CD4-positive, alpha-beta T cell (primary cell): ENCODE measurements around the gene BCAS1. TPM values are rescaled to one million over a fixed set of nuclear protein-coding genes. Genes with fewer than 3 reads are reported as not detected.

Experiments
- ATAC-seq: fragments of 200-7000 bp; cut with Tn5 transposase; one replicate; pipeline ENCODE4 v1.10.0; 2022; ENCODE audit warnings: mild to moderate bottlenecking; ENCODE audit not compliant: poor library complexity
- CTCF ChIA-PET: fragments of 350-600 bp; sonication (Branson Sonifier 250); formaldehyde crosslinking; loops from one replicate; lab custom pipeline; 2021; ENCODE audit warnings: antibody characterized with exemption, inconsistent platforms; lab: Charles Lee
- POLR2A ChIA-PET: fragments of 350-600 bp; sonication (Branson Sonifier 250); formaldehyde crosslinking; loops from one replicate; lab custom pipeline; 2021; ENCODE audit warnings: antibody characterized with exemption, inconsistent platforms; lab: Charles Lee
- DNase-seq, 14 experiments: peaks; one replicate each; pipeline ENCODE4 v3.0.0-alpha.2; 2013 to 2020; ENCODE audit warnings: mixed read lengths in 2 of 14
- H3K27ac ChIP-seq, 2 donors: one replicate each; pipeline versions ENCODE4 v1.5.1 to v1.7.0; 2013; ENCODE audit warnings: low read length in 2 of 2, low read depth in 1 of 2, mild to moderate bottlenecking in 1 of 2
- H3K27me3 ChIP-seq, 2 experiments: 1 replicate in 1 of 2; 2 replicates in 1 of 2; pipeline versions ENCODE4 v1.6.1 to v1.7.0; 2013; ENCODE audit warnings: low read length in 2 of 2, control low read depth in 1 of 2, mild to moderate bottlenecking in 1 of 2, moderate library complexity in 1 of 2; ENCODE audit not compliant: insufficient read depth in 2 of 2, control insufficient read depth in 1 of 2
- H3K36me3 ChIP-seq: one replicate; pipeline ENCODE4 v1.6.1; 2013; ENCODE audit warnings: low read length, control low read depth; ENCODE audit not compliant: insufficient read depth
- H3K4me1 ChIP-seq: one replicate; pipeline ENCODE4 v1.6.1; 2013; ENCODE audit warnings: low read length, control low read depth; ENCODE audit not compliant: insufficient read depth
- H3K4me3 ChIP-seq: one replicate; pipeline ENCODE4 v1.5.1; 2013; ENCODE audit warnings: mild to moderate bottlenecking, low read length, moderate library complexity
- H3K9me3 ChIP-seq, 2 experiments: 1 replicate in 1 of 2; 2 replicates in 1 of 2; pipeline versions ENCODE4 v1.6.1 to v1.7.0; 2013; ENCODE audit warnings: low read length in 2 of 2, mild to moderate bottlenecking in 2 of 2, control low read depth in 1 of 2, moderate library complexity in 1 of 2; ENCODE audit not compliant: control insufficient read depth in 1 of 2, insufficient read depth in 1 of 2
- H3K27ac Mint-ChIP-seq: one replicate; pipeline ENCODE4 v1.8.0; 2020; ENCODE audit warnings: mixed read lengths
- H3K27me3 Mint-ChIP-seq: one replicate; pipeline ENCODE4 v1.8.0; 2021; ENCODE audit warnings: mixed read lengths
- H3K36me3 Mint-ChIP-seq: one replicate; pipeline ENCODE4 v1.8.0; 2021; ENCODE audit warnings: low read depth, mixed read lengths
- H3K4me1 Mint-ChIP-seq: one replicate; pipeline ENCODE4 v1.8.0; 2021; ENCODE audit warnings: low read depth, mixed read lengths
- H3K4me3 Mint-ChIP-seq: one replicate; pipeline ENCODE4 v1.8.0; 2020; ENCODE audit warnings: mild to moderate bottlenecking, mixed read lengths
- H3K9me3 Mint-ChIP-seq: one replicate; pipeline ENCODE4 v1.8.0; 2020; ENCODE audit warnings: mixed read lengths
- CTCF ChIP-seq: fragments of 200-600 bp; IDR thresholded peaks from one replicate; pipeline ENCODE4 v1.8.0; 2022; ENCODE audit warnings: antibody characterized with exemption, mild to moderate bottlenecking
- intact Hi-C, 2 experiments: fragments of 100-400 bp; cut with DNase I in 1 of 2; cut with micrococcal nuclease in 1 of 2; formaldehyde crosslinking; loops; one replicate each; pipeline versions ENCODE4 v1.15.1 to v1.9.0; 2023 to 2025; cut with DNase I, micrococcal nuclease
- total RNA-seq, 174 experiments: library from RNA in 2 of 174; stranded (reverse) in 2 of 174; gene quantifications; one replicate each; pipeline ENCODE4 v1.2.3 and lab custom pipeline; 2021 to 2026

BCAS1 gene
- total RNA-seq, 2 experiments from 2014 or later, result 0.20 to 0.27 TPM

DNA sequence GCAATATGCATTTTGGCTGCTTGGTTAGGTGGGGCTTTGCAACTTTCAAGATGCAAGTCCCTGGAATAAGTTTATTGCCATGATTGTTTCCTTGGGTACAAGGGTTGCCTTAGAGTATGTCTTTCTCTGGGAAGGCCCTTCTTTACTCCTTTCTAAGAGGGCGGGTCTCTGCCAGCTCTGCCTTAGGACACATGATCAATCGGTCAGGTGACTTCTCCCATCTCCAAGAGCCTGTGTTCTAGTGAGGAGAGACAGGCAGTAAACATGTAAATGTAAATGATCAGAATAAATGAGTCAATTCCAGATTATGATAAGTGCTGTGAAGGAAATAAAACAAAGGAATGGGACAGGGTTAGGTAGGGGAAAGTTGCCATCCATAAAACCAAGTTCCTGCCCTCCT lies 43.2 kb upstream of the BCAS1 start:
- TF ChIP-seq CTCF, result no peak
- Mint-ChIP-seq H3K27ac (no peak overlapping the region), H3K36me3 (no peaks in the 10 kb centered on the region), H3K9me3 (no peaks in the 10 kb centered on the region), H3K27me3 (peaks cover 11% of the 10 kb centered on the region), H3K4me1 (no peaks in the 10 kb centered on the region), H3K4me3 (no peak overlapping the region)
- ATAC-seq, result no peak
- Histone ChIP-seq H3K27me3 (peaks cover 0 to 2% of the 10 kb centered on the region in 2 experiments), H3K4me3 (no peak overlapping the region), H3K9me3 (no peaks in the 10 kb centered on the region), H3K36me3 (no peaks in the 10 kb centered on the region), H3K4me1 (no peaks in the 10 kb centered on the region), H3K27ac (no peak overlapping the region)
- POLR2A ChIA-PET, result no interaction called here
- CTCF ChIA-PET, result no interaction called here
- no peak for DNase-seq
- intact Hi-C loops, result no loop called here

GRCh38 chr20:54112221-54112884 lies 42.0 kb upstream of the BCAS1 start:
- Histone ChIP-seq H3K4me3 (no peak overlapping the region), H3K36me3 (no peaks in the 10 kb centered on the region), H3K27ac (no peak overlapping the region), H3K4me1 (no peaks in the 10 kb centered on the region), H3K27me3 (peaks cover 0 to 2% of the 10 kb centered on the region in 2 experiments), H3K9me3 (no peaks in the 10 kb centered on the region)
- intact Hi-C loops, result no loop called here
- no peak overlapping the region for H3K4me3 Mint-ChIP-seq
- CTCF ChIA-PET, result no interaction called here
- POLR2A ChIA-PET, result no interaction called here
- peaks cover 11% of the 10 kb centered on the region for H3K27me3 Mint-ChIP-seq
- DNase-seq, result no peak
- H3K4me1 Mint-ChIP-seq, result no peaks in the 10 kb centered on the region
- H3K36me3 Mint-ChIP-seq, result no peaks in the 10 kb centered on the region
- H3K9me3 Mint-ChIP-seq, result no peaks in the 10 kb centered on the region
- ATAC-seq, result no peak
- TF ChIP-seq CTCF, result no peak
- no peak overlapping the region for H3K27ac Mint-ChIP-seq

GRCh38 chr20:54111460-54111859 lies 41.1 kb upstream of the BCAS1 start:
- Mint-ChIP-seq H3K9me3 (no peaks in the 10 kb centered on the region), H3K36me3 (no peaks in the 10 kb centered on the region), H3K27me3 (peaks cover 11% of the 10 kb centered on the region), H3K4me3 (no peak overlapping the region), H3K4me1 (no peaks in the 10 kb centered on the region), H3K27ac (no peak overlapping the region)
- no peaks in the 10 kb centered on the region for H3K36me3 ChIP-seq
- H3K27me3 ChIP-seq, result peaks cover 0 to 2% of the 10 kb centered on the region in 2 experiments
- ATAC-seq (no peak), DNase-seq (no peak)
- no peaks in the 10 kb centered on the region for H3K4me1 ChIP-seq
- no peak for TF ChIP-seq CTCF
- ChIA-PET CTCF (interaction anchor here (1.4 kb wide), 1 partner anchor 20 kb away, joined by 3 read pairs; no protein-coding TSS in a partner anchor), POLR2A (no interaction called here)
- no peak overlapping the region for H3K4me3 ChIP-seq
- H3K27ac ChIP-seq, result no peak overlapping the region
- intact Hi-C loops, result no loop called here
- no peaks in the 10 kb centered on the region for H3K9me3 ChIP-seq
